Testis (tissue), 3 donors: ENCODE data around the gene TUBGCP6. TPM values are rescaled to one million over a fixed set of nuclear protein-coding genes. Genes with fewer than 3 reads are reported as not detected.

Source experiments
- DNase-seq: peaks from one replicate; pipeline ENCODE4 v3.0.0-alpha.2; 2019
- H3K27ac ChIP-seq, 2 donors: fragments of 200-600 bp; sonication (generic); one replicate each; pipeline ENCODE4 v1.5.1; 2019
- H3K27me3 ChIP-seq: fragments of 200-600 bp; sonication (generic); one replicate; pipeline ENCODE4 v1.5.1; 2019
- H3K36me3 ChIP-seq: fragments of 200-600 bp; sonication (generic); one replicate; pipeline ENCODE4 v1.5.1; 2017; ENCODE audit warnings: low read depth; ENCODE audit errors: missing control alignments
- H3K4me1 ChIP-seq: fragments of 200-600 bp; sonication (generic); one replicate; pipeline ENCODE4 v1.5.1; 2019
- H3K4me3 ChIP-seq, 2 donors: fragments of 200-600 bp; sonication (generic); one replicate each; pipeline ENCODE4 v1.5.1; 2017 to 2019
- H3K9me3 ChIP-seq: fragments of 200-600 bp; sonication (generic); one replicate; pipeline ENCODE4 v1.5.1; 2017
- POLR2A ChIP-seq: fragments of 450-650 bp; IDR thresholded peaks from one replicate; pipeline ENCODE4 v1.6.1; 2017; ENCODE audit warnings: antibody characterized with exemption, mild to moderate bottlenecking, moderate library complexity
- WGBS, 2 donors: methylation state at CpG; one replicate each; pipeline ENCODE4 v1.1.5; 2018; 5-methylcytosine and 5-hydroxymethylcytosine counted together
- intact Hi-C: fragments of 100-400 bp; cut with DNase I; formaldehyde crosslinking; loops from one replicate; pipeline ENCODE4 v1.15.1; 2023; ENCODE audit warnings: low total_unique reads
- polyA plus RNA-seq: library from polyadenylated mRNA; stranded (reverse); fragments of 350-450 nt; fragmentation: Illumina TruSeq; extraction: RNeasy Lipid Tissue Mini Kit (QIAGEN cat#74804); gene quantifications from one replicate; pipeline ENCODE4 v1.2.3, GENCODE V29; 2014; ENCODE audit warnings: low read depth, low replicate concordance; ENCODE audit not compliant: insufficient read depth
- total RNA-seq, 2 donors: library from RNA; depleted of rRNA; stranded (reverse); fragments of >200 nt; gene quantifications; one replicate each; pipeline ENCODE4 v1.2.3, GENCODE V29; 2016
- TF ChIP-seq, protein P1 (sequence below), 3 experiments: fragments of 450-650 bp in 2 of 3; fragments of 200-600 bp in 1 of 3; sonication (generic) in 1 of 3; IDR thresholded peaks; one replicate each; pipeline ENCODE4 v1.5.1; 2016 to 2019; ENCODE audit warnings: antibody characterized with exemption in 3 of 3, mild to moderate bottlenecking in 2 of 3, moderate library complexity in 1 of 3

TUBGCP6 gene
- total and polyA plus RNA-seq, 3 donors from 2014 or later, result 40.2 to 143 (median 136) TPM

DNA sequence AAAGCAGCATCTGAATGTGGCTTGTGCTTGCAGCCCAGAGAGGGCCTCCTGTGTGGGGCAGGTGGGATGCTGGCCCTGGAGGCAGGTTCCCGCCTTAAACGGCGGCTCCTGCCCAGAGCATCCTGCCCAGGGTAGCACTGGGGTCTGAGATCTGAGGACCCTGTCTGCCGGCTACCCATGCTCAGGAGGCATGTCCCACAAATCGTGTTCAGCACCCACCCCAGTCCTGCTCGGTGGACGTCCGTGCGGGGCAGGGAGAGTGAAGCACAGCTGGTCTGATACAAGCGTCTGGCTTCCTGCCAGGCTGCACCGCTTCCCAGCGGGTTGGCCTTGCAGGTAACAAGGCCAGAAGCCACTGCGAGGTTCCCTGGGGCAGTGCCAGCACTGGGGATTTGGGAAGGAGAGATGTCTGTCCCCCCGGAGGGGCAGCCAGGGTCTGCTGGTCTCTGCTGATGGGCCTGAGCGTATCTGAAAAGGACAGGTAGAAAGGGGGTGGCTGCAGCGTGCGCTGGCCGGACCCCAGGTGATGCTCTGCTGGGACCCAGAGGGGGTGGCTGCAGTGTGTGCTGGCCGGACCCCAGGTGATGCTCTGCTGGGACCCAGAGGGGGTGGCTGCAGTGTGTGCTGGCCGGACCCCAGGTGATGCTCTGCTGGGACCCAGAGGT, 55.5 kb downstream of the TUBGCP6 start:
- intact Hi-C loops, result no loop called here

DNA sequence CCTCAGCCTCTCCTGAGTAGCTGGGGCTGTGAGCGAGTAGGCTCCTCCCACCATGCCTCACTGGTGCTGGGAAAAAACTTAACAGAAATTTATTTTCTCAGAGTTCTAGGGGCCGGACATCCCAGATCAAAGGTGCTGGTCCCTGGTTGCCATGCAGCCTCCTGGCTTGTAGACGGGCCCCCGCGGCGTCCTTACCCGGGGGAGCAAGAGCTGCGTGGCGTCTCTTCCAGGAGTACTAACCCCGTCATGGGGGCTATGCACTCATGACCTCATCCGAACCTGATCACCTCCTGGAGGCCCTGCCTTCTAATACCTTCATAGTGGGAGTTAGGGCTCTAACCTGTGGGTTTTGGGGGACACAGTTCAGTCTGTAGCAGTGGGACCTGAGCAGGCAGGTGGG, 56.5 kb downstream of the TUBGCP6 start:
- TF ChIP-seq, protein P1, sequence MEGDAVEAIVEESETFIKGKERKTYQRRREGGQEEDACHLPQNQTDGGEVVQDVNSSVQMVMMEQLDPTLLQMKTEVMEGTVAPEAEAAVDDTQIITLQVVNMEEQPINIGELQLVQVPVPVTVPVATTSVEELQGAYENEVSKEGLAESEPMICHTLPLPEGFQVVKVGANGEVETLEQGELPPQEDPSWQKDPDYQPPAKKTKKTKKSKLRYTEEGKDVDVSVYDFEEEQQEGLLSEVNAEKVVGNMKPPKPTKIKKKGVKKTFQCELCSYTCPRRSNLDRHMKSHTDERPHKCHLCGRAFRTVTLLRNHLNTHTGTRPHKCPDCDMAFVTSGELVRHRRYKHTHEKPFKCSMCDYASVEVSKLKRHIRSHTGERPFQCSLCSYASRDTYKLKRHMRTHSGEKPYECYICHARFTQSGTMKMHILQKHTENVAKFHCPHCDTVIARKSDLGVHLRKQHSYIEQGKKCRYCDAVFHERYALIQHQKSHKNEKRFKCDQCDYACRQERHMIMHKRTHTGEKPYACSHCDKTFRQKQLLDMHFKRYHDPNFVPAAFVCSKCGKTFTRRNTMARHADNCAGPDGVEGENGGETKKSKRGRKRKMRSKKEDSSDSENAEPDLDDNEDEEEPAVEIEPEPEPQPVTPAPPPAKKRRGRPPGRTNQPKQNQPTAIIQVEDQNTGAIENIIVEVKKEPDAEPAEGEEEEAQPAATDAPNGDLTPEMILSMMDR (IDR thresholded peaks at IDR 0.05), result no peak
- no peak for TF ChIP-seq POLR2A
- Histone ChIP-seq H3K4me1 (peaks cover 43% of the 10 kb centered on the region), H3K27me3 (no peaks in the 10 kb centered on the region), H3K36me3 (no peaks in the 10 kb centered on the region), H3K27ac (no peak overlapping the region), H3K4me3 (no peak overlapping the region), H3K9me3 (no peaks in the 10 kb centered on the region)
- 96 to 97% methylated on average over 10 to 11 of the region's 11 CpGs for WGBS, 2 donors
- intact Hi-C loops, result no loop called here
- no peak for DNase-seq

More for the DNA sequence above, 55.5 kb downstream of the TUBGCP6 start:
- no peak for DNase-seq
- TF ChIP-seq, protein P1 (IDR thresholded peaks at IDR 0.05), result no peak
- TF ChIP-seq POLR2A, result no peak
- peaks cover 37% of the 10 kb centered on the region for H3K4me1 ChIP-seq
- 64 to 89% methylated on average over 13 to 20 of the region's 20 CpGs for WGBS, 2 donors
- H3K36me3 ChIP-seq, result no peaks in the 10 kb centered on the region
- H3K4me3 ChIP-seq, result no peak overlapping the region
- H3K27me3 ChIP-seq, result no peaks in the 10 kb centered on the region
- H3K27ac ChIP-seq, result peak overlapping the region in 1 of 2 donors; percentile 77
- no peaks in the 10 kb centered on the region for H3K9me3 ChIP-seq

DNA sequence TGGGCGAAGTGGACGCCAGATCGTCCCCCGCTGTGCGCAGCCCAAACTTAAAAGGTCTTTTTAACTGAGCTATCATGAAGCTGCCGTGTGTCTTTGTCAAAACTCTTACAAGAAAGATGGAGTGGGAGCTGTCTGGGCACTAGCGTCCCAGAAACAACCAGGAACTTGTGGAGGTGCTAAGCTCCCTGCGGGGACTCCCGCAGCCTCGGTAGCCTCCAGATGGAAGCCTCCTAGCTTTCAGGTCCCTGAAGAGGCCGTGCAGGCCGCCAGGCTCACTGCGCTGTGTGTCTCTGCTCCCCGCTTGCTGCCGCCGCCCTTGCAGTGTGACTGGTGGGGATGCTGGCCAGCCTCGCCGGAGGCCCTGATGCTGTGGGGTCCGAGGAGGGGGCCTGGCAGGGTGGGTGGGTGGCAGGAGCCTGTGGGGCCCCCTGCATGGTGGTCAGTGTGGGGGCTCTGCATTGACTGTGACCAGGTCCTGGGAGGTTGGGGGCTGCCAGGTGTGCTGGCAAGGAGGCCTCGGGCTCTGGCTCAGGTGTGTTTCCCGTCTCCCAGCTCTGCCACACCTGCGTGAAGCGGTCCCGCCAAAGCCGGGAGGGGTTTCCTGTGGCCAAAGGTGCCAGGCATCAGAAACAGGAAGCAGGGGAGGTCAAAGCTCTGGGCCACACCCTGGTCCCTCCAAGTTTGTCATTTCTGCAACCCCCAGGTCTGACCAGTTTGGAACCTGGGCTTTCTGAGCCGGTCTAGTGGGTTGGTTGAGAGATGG, 57.9 kb downstream of the TUBGCP6 start:
- Histone ChIP-seq H3K36me3 (no peaks in the 10 kb centered on the region), H3K4me1 (peaks cover 43% of the 10 kb centered on the region), H3K4me3 (peak overlapping the region; percentile 63 to 68), H3K9me3 (no peaks in the 10 kb centered on the region), H3K27ac (peak overlapping the region; percentile 44 to 59), H3K27me3 (no peaks in the 10 kb centered on the region)
- intact Hi-C loops, result no loop called here
- WGBS, 2 donors, result 41 to 43% methylated on average over 19 to 26 of the region's 26 CpGs
- DNase-seq, result no peak
- no peak for TF ChIP-seq POLR2A
- TF ChIP-seq, protein P1 (IDR thresholded peaks at IDR 0.05), result no peak

DNA sequence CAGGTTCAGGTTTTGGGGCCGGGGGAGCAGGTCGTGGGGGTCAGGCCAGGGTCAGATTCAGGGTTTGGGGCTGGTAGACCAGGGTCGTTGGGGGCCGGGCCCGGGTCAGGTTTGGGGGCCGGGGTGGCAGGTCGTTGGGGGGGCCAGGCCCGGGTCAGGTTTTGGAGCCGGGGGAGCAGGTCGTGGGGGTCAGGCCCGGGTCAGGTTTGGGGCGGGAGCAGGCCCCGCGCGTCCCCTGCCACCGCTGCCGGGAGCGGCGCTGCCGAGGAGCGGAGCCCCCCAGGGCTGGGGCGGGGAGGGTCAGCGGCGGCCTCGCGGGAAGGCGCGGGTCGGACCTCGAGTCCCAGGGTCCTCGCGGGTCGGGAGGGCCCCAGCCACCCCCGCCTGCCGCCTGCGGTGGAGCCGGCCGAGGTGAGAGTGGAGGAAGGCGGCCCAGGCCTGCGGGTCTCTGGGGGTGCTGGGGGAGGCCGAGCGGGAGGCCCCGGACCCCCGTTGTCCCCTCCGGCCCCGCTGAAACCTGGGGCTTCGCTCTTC, 58.6 kb downstream of the TUBGCP6 start:
- TF ChIP-seq, protein P1 (IDR thresholded peaks at IDR 0.05), result no peak
- no peak for TF ChIP-seq POLR2A
- DNase-seq, result no peak

More for the DNA sequence above, 58.6 kb downstream of the TUBGCP6 start:
- WGBS, 2 donors, result 1% methylated on average over 43 of the region's 47 CpGs; no CpG with 5 or more reads in 1 of the 2 donors
- no peaks in the 10 kb centered on the region for H3K36me3 ChIP-seq
- intact Hi-C loops, result no loop called here
- no peaks in the 10 kb centered on the region for H3K9me3 ChIP-seq
- H3K4me3 ChIP-seq, result peak overlapping the region; percentile 63 to 68
- peaks cover 42% of the 10 kb centered on the region for H3K4me1 ChIP-seq
- H3K27me3 ChIP-seq, result no peaks in the 10 kb centered on the region
- H3K27ac ChIP-seq, result peak overlapping the region; percentile 44 to 59
